HFFc6 (cell line): ENCODE measurements around the gene NR3C2. TPM values are rescaled to one million over a fixed set of nuclear protein-coding genes. Genes with fewer than 3 reads are reported as not detected.

Experiments used
- DNase-seq: peaks from one replicate; pipeline ENCODE4 v3.0.0-alpha.2; 2018
- H3K27ac Mint-ChIP-seq: 2 replicates; pipeline ENCODE4 v1.8.0; 2020; ENCODE audit warnings: mild to moderate bottlenecking, mixed read lengths
- H3K27me3 Mint-ChIP-seq: 2 replicates; pipeline ENCODE4 v1.8.0; 2021; ENCODE audit warnings: mild to moderate bottlenecking, moderate library complexity, mixed read lengths; ENCODE audit not compliant: insufficient read depth
- H3K36me3 Mint-ChIP-seq: 2 replicates; pipeline ENCODE4 v1.8.0; 2021; ENCODE audit warnings: low read depth, mixed read lengths
- H3K4me1 Mint-ChIP-seq: 2 replicates; pipeline ENCODE4 v1.8.0; 2020; ENCODE audit warnings: low read depth, mixed read lengths
- H3K4me3 Mint-ChIP-seq: 2 replicates; pipeline ENCODE4 v1.8.0; 2020; ENCODE audit warnings: mild to moderate bottlenecking, moderate library complexity, mixed read lengths
- H3K9me3 Mint-ChIP-seq: 2 replicates; pipeline ENCODE4 v1.8.0; 2020; ENCODE audit warnings: mild to moderate bottlenecking, mixed read lengths
- CTCF ChIP-seq: fragments of 200-600 bp; sonication (generic); IDR thresholded peaks from 2 replicates; pipeline ENCODE4 v1.5.0; 2021; ENCODE audit warnings: antibody characterized with exemption, mild to moderate bottlenecking
- total RNA-seq, 6 experiments: library from RNA; stranded (reverse); fragmentation: NEBNext Ultra II Directional; extraction: Animal tissue kit (Norgen Biotek cat#: 25700); gene quantifications; 2 replicates in 1 of 6; 3 replicates in 5 of 6; pipeline ENCODE4 v1.2.3, GENCODE V29; 2021

Gene NR3C2
- total RNA-seq, 6 experiments from 2014 or later: 0.07 to 0.26 (median 0.11) TPM

GRCh38 chr4:148454835-148455234, 12.6 kb upstream of the NR3C2 start:
- H3K27ac Mint-ChIP-seq: no peak overlapping the region
- TF ChIP-seq CTCF: no peak
- H3K4me3 Mint-ChIP-seq: no peak overlapping the region
- H3K9me3 Mint-ChIP-seq: no peaks in the 10 kb centered on the region; the same call in 1 of the 2 replicates
- no peaks in the 10 kb centered on the region for H3K36me3 Mint-ChIP-seq
- H3K4me1 Mint-ChIP-seq: no peaks in the 10 kb centered on the region
- no peaks in the 10 kb centered on the region; the same call in 1 of the 2 replicates for H3K27me3 Mint-ChIP-seq
- DNase-seq: no peak

- Mint-ChIP-seq H3K9me3 (no peaks in the 10 kb centered on the region; the same call in 1 of the 2 replicates), H3K4me3 (no peak overlapping the region), H3K36me3 (no peaks in the 10 kb centered on the region), H3K27me3 (no peaks in the 10 kb centered on the region; the same call in 1 of the 2 replicates), H3K4me1 (no peaks in the 10 kb centered on the region), H3K27ac (no peak overlapping the region)
- no peak for TF ChIP-seq CTCF
- no peak for DNase-seq
Observed at GRCh38 chr4:148453833-148454232, 11.6 kb upstream of the NR3C2 start.

GRCh38 chr4:148452970-148453369, 10.8 kb upstream of the NR3C2 start:
- H3K9me3 Mint-ChIP-seq: no peaks in the 10 kb centered on the region; the same call in 1 of the 2 replicates
- TF ChIP-seq CTCF: no peak
- no peaks in the 10 kb centered on the region for H3K36me3 Mint-ChIP-seq
- no peaks in the 10 kb centered on the region for H3K4me1 Mint-ChIP-seq
- H3K27ac Mint-ChIP-seq: no peak overlapping the region
- no peaks in the 10 kb centered on the region; the same call in 1 of the 2 replicates for H3K27me3 Mint-ChIP-seq
- H3K4me3 Mint-ChIP-seq: no peak overlapping the region
- DNase-seq: no peak

- Mint-ChIP-seq H3K27ac (no peak overlapping the region), H3K4me3 (no peak overlapping the region), H3K27me3 (peaks cover 10% of the 10 kb centered on the region; the same call in 1 of the 2 replicates), H3K4me1 (no peaks in the 10 kb centered on the region), H3K9me3 (no peaks in the 10 kb centered on the region), H3K36me3 (no peaks in the 10 kb centered on the region)
- no peak for TF ChIP-seq CTCF
- DNase-seq: no peak
Observed at GRCh38 chr4:148449921-148450320, 7.7 kb upstream of the NR3C2 start.

GRCh38 chr4:148448141-148448540, 5.9 kb upstream of the NR3C2 start:
- peaks cover 17% of the 10 kb centered on the region; the same call in 1 of the 2 replicates for H3K27me3 Mint-ChIP-seq
- no peaks in the 10 kb centered on the region for H3K36me3 Mint-ChIP-seq
- no peak for DNase-seq
- H3K9me3 Mint-ChIP-seq: no peaks in the 10 kb centered on the region
- TF ChIP-seq CTCF: no peak
- H3K4me1 Mint-ChIP-seq: no peaks in the 10 kb centered on the region; the same call in 1 of the 2 replicates
- no peak overlapping the region for H3K27ac Mint-ChIP-seq
- no peak overlapping the region for H3K4me3 Mint-ChIP-seq

- no peaks in the 10 kb centered on the region; the same call in 1 of the 2 replicates for H3K4me1 Mint-ChIP-seq
- no peak for TF ChIP-seq CTCF
- no peak for DNase-seq
- peaks cover 20% of the 10 kb centered on the region; the same call in 1 of the 2 replicates for H3K27me3 Mint-ChIP-seq
- H3K9me3 Mint-ChIP-seq: no peaks in the 10 kb centered on the region
- no peak overlapping the region for H3K27ac Mint-ChIP-seq
- H3K36me3 Mint-ChIP-seq: no peaks in the 10 kb centered on the region
- H3K4me3 Mint-ChIP-seq: no peak overlapping the region
Observed at GRCh38 chr4:148447681-148448080, 5.5 kb upstream of the NR3C2 start.
